GM12873 (cell line): ENCODE data around the gene CREB1.

Experiments used
- TF ChIP-seq, protein P1 (sequence below): IDR thresholded peaks from 2 replicates; pipeline ENCODE4 v1.5.1; 2012; ENCODE audit warnings: low read depth, mild to moderate bottlenecking, moderate library complexity, low read length, control low read depth; ENCODE audit not compliant: insufficient read depth; ENCODE audit errors: missing control alignments

CREB1 gene

DNA sequence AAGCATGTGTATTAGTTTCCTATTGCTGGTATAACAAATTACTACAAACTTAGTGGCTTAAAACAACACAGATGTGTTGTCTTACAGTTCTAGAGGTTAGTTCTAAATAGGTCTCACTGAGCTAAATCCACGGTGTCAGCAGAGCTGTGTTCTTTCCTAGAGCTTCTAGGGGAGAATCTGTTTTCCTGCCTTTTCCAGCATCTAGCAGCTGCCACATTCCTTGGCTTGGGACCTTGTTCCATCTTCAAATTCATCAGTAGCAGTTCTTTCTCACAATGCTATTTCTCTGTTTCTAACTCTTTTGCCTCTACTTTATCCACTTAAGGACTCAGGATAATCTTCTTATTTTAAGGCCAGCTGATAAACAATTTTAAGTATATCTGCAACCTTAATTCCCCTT, 32.2 kb upstream of the CREB1 start:
- TF ChIP-seq, protein P1, sequence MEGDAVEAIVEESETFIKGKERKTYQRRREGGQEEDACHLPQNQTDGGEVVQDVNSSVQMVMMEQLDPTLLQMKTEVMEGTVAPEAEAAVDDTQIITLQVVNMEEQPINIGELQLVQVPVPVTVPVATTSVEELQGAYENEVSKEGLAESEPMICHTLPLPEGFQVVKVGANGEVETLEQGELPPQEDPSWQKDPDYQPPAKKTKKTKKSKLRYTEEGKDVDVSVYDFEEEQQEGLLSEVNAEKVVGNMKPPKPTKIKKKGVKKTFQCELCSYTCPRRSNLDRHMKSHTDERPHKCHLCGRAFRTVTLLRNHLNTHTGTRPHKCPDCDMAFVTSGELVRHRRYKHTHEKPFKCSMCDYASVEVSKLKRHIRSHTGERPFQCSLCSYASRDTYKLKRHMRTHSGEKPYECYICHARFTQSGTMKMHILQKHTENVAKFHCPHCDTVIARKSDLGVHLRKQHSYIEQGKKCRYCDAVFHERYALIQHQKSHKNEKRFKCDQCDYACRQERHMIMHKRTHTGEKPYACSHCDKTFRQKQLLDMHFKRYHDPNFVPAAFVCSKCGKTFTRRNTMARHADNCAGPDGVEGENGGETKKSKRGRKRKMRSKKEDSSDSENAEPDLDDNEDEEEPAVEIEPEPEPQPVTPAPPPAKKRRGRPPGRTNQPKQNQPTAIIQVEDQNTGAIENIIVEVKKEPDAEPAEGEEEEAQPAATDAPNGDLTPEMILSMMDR = no peak

DNA sequence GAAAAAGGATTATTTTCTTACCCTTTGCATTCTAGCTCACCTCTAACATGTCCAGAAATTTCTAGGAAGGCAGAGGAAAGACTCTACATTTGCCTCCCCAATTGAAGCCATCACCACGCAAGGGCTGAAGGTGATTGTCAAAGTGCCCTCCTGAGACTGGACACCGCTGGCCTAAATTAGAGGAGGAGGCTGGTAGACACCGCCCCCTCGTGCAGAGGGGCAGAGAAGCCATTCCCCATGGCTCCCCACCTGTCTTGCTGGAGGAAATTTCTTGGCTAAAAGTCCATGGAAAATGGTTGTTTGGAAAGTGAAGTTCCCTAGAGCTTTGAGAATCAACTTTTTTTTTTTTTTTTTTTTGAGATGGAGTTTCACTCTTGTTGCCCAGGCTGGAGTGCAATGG, 31.3 kb upstream of the CREB1 start:
- TF ChIP-seq, protein P1 = no peak

DNA sequence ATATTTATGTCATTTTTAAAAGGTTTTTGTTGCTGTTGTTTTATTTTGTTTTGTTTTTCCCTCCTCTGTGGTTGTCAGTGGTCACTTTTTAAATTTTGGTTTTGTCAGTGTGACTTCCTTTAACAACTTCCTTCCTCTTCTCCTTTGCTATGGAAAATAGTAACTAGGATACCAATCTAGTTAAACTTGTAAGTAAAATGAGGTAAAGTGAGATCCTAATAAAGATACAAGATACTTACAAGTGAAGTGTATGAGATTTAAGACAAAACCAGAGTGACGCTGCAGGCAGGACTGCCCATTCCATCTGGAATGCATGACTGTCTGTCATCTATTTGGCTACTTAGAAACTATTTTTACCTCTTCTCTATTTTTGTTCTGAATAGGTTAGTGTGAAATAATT, 30.6 kb upstream of the CREB1 start:
- TF ChIP-seq, protein P1 = no peak

DNA sequence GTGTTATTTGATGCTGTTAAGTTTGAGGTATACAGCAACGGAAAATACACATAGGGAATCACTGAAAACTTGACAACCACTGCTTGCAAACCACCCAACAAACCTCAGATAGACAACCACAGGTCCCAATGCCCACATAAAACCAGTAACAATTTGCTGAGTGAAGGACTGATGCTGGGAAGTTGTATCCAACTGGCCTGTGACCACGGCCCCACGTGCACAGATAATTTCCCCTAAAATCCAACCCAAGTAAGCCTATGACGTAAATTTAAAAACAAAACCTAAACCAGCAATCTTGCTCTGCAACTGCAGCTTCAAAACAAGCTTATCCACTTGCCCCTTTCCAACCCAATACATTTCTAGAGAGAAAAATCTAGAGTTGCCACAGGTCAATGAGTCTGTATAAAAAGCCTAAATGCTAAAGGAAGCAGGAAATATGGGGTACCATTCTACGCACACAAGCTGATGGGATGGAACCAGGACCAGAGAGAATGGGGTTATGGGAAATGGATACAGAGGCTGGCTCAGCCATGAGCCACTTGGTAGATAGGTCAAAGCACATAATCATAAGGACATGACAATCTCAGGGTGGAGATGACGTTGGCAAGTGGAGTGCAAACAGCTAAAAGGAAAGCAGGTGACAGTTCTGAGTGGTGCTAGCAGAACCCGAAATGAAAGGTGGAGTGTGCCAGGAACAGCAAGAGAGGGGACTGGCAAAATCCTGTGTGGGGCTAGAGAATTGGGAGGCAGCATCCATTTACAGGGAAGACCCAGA, 27.8 kb upstream of the CREB1 start:
- TF ChIP-seq, protein P1 = no peak

DNA sequence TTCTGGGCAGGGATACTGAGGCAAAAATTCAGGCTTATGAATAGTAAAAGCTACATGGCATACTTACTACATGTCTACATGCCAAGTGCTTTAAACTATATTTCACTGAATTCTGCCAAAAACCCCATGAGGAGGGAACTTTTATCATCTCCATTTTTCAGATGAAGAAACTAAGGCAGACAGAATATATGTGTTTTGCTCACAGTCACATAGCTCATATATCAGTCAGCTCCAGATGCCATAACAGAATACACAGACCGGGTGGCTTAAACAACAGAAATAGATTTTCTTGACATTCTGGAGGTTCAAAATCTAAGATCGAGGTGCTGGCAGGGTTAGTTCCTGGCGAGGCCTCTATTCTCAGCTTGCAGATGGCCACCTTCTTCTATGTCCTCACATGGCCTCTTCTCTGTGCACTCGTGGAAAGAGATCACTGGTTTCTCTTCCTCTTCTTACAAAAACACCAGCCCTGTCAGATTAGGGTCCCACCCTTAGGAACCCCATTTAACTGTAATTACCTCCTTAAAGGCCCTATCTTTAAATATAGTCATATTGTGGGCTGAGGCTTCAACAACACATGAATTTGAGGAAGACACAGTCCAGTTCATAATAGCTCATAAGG, 27.1 kb upstream of the CREB1 start:
- TF ChIP-seq, protein P1 = no peak

DNA sequence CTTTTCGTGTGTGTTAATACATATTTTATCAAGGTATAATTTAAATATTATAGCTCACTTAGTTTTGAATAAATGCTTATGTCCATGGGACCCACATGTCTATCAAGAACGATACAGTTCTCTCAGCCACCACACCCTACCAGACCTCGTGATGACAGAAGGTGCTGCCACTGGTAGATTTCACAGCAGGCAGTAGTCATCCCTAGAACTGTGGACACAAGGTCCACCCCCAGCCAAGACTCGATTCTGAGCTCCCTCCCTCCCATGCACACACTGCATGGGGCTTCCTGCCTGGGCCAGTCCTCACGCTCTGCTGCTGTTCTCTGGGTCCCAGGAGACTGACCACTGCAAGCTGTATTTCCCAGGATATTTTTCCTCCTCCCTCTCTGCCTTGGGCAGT, 26.5 kb upstream of the CREB1 start:
- TF ChIP-seq, protein P1 = no peak

DNA sequence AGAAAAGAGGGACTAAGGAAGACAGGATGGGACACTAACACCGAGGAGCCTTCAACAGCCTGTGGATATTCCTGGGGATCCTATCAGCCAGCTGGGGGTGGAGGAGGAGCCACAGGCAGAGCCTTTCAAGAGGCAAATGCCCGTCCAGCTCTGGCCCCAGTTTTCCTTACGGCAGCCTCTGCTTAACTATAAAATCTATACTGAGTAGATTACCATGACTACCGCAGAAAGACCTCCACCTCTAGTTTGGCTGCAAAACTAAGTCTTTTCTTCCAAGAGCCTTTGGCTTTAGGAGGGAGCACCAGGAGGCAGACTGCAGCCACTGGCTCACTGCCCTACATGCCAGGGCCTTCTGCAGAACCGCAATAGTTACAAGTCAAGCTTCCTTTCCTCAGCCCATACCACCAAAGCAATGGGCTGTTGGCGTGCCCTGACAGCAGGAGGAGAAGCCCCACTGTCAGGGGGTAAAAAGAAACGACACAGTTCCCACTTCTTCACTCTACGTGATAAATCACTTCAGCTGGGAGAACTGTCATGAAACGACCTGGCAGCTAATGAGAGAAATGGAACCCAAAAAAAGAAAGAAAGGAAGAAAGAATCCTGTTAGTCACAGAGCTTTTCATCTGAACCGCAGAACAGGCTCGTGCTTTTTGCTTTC, 25.1 kb upstream of the CREB1 start:
- TF ChIP-seq, protein P1 = no peak
